GM12875 (cell line): ENCODE data around the gene ADGRL3.

Source experiments
- H3K4me3 ChIP-seq: one replicate; pipeline ENCODE4 v1.5.1; 2011; ENCODE audit warnings: low read depth, low read length, control low read depth
- CTCF ChIP-seq: IDR thresholded peaks from 2 replicates; pipeline ENCODE4 v1.5.1; 2011; ENCODE audit warnings: low read depth, mild to moderate bottlenecking, control low read depth, inconsistent platforms, low read length, moderate library complexity, borderline replicate concordance; ENCODE audit not compliant: insufficient read depth

Gene ADGRL3

GRCh38 chr4:61468024-61468720 is 268.0 kb downstream of the ADGRL3 start:
- no peak for TF ChIP-seq CTCF
- H3K4me3 ChIP-seq, result no peak overlapping the region

- no peak for TF ChIP-seq CTCF
- H3K4me3 ChIP-seq, result no peak overlapping the region
These were observed 273.2 kb downstream of the ADGRL3 start for GRCh38 chr4:61473306-61473705.

- TF ChIP-seq CTCF, result no peak
- no peak overlapping the region for H3K4me3 ChIP-seq
These were observed 278.2 kb downstream of the ADGRL3 start for GRCh38 chr4:61478340-61478739.

- TF ChIP-seq CTCF, result no peak
- H3K4me3 ChIP-seq, result no peak overlapping the region
These were observed 284.9 kb downstream of the ADGRL3 start for GRCh38 chr4:61485056-61485455.

GRCh38 chr4:61489927-61490326 is 289.8 kb downstream of the ADGRL3 start:
- TF ChIP-seq CTCF, result no peak
- H3K4me3 ChIP-seq, result no peak overlapping the region

GRCh38 chr4:61493041-61493440 is 292.9 kb downstream of the ADGRL3 start:
- no peak for TF ChIP-seq CTCF
- H3K4me3 ChIP-seq, result no peak overlapping the region

GRCh38 chr4:61493470-61493869 is 293.3 kb downstream of the ADGRL3 start:
- no peak overlapping the region for H3K4me3 ChIP-seq
- TF ChIP-seq CTCF, result no peak
